Measurements from ENCODE around the gene DCBLD1. TPM values are rescaled to one million over a fixed set of nuclear protein-coding genes. Genes with fewer than 3 reads are reported as not detected.
"Not testable (repeated sequence)": the region's sequence is repeated elsewhere in the genome, so short reads cannot be mapped to it uniquely, and the experiment has no call there.

DCBLD1 gene
- polyA plus RNA-seq, 1 donor (not counting 4 experiments of a cell fraction or from before 2014, with no cell fraction given): 21.7 TPM

- dilution Hi-C loops (cut with MboI; ENCODE audit: extremely low pct_ligation_motif_present, low sequenced_read_pairs): no loop called here
- Histone ChIP-seq H3K79me2 (ENCODE audit: control insufficient read depth, insufficient read depth, low read length) (no peaks in the 10 kb centered on the region), H3K36me3 (ENCODE audit: control insufficient read depth in 2 of 2, extremely low read depth in 1 of 2, insufficient read depth in 2 of 2, low read length in 2 of 2) (no peaks in the 10 kb centered on the region), H4K20me1 (ENCODE audit: control insufficient read depth, extremely low read depth, insufficient read depth, low read length) (no peaks in the 10 kb centered on the region), H3K9me3 (ENCODE audit: control insufficient read depth, low read depth, low read length) (no peaks in the 10 kb centered on the region), H3K27me3 (ENCODE audit: control insufficient read depth, extremely low read depth, insufficient read depth, low read length) (no peaks in the 10 kb centered on the region), H3K4me1 (ENCODE audit: control insufficient read depth, extremely low read depth, insufficient read depth, low read length) (peaks cover 17% of the 10 kb centered on the region), H3K4me2 (ENCODE audit: control insufficient read depth, extremely low read depth, insufficient read depth, low read depth, low read length) (no peak overlapping the region), H3K9ac (ENCODE audit: control insufficient read depth, extremely low read depth, insufficient read depth, low read length) (no peak overlapping the region), H2AFZ (ENCODE audit: control insufficient read depth, low read length) (no peak overlapping the region), H3K27ac (ENCODE audit: control insufficient read depth, insufficient read depth, low read length) (no peak overlapping the region), H3K9me1 (ENCODE audit: control insufficient read depth, extremely low read depth, insufficient read depth, low read length) (no peaks in the 10 kb centered on the region), H3K4me3 (ENCODE audit: control insufficient read depth in 2 of 3, extremely low read depth in 1 of 3, insufficient read depth in 2 of 3, low read depth in 1 of 3, low read length in 3 of 3) (no peak overlapping the region)
- FAIRE-seq: no peak
- TF ChIP-seq CTCF (optimal IDR thresholded peaks at IDR 0.05 in 1 of 3, IDR thresholded peaks at IDR 0.05 in 1 of 3, conservative IDR thresholded peaks at IDR 0.05 in 1 of 3; ENCODE audit: extremely low read depth in 1 of 3, insufficient read depth in 2 of 3, low read length in 3 of 3) (no peak), EZH2 (IDR thresholded peaks at IDR 0.05; ENCODE audit: low read length) (no peak)
- no peak for DNase-seq (ENCODE audit: low read depth, low spot score)
These were observed 16.8 kb upstream of the DCBLD1 start for GRCh38 chr6:117465691-117466090.

DNA sequence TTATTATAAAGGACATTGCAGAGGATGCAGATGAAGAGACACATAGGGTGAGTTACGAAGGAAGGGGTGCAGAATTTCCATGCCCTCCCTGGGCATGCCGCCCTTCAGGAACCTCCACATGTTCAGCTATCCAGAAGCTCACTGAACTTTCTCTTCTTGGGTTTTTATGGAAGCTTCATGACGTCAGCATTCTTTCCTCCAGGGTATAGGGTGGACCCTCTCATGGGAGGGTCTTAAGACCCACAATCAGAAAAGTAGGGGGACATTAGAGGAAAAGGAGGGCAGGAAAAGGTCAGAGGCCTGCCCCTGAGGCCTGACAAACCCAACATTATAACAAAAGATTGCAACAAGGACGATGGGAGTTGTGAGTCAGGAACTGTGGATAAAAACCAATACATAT, 14.6 kb upstream of the DCBLD1 start:
- FAIRE-seq: no peak

DNA sequence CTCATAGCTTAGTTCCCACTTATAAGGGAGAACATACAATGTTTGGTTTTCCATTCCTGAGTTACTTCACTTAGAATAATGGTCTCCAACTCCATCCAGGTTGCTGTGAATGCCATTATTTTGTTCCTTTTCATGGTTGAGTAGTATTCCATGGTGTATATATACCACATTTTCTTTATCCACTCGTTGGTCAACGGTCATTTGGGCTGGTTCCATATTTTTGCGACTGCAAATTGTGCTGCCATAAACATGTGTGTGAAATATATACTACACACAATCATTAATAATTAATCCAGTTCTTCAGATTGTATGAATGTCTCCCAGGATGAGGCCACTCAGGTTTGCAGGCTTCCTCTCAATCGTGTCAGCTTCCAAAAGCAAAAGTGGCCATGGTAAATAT, 13.9 kb upstream of the DCBLD1 start:
- H3K9me3 ChIP-seq (ENCODE audit: control insufficient read depth, low read depth, low read length); FAIRE-seq; H3K27me3 ChIP-seq (ENCODE audit: control insufficient read depth, extremely low read depth, insufficient read depth, low read length); H3K9ac ChIP-seq (ENCODE audit: control insufficient read depth, extremely low read depth, insufficient read depth, low read length); DNase-seq (ENCODE audit: low read depth, low spot score); H3K9me1 ChIP-seq (ENCODE audit: control insufficient read depth, extremely low read depth, insufficient read depth, low read length); H4K20me1 ChIP-seq (ENCODE audit: control insufficient read depth, extremely low read depth, insufficient read depth, low read length); H3K27ac ChIP-seq (ENCODE audit: control insufficient read depth, insufficient read depth, low read length); dilution Hi-C loops (cut with MboI; ENCODE audit: extremely low pct_ligation_motif_present, low sequenced_read_pairs); H3K79me2 ChIP-seq (ENCODE audit: control insufficient read depth, insufficient read depth, low read length); H2AFZ ChIP-seq (ENCODE audit: control insufficient read depth, low read length); H3K4me2 ChIP-seq (ENCODE audit: control insufficient read depth, extremely low read depth, insufficient read depth, low read depth, low read length); H3K36me3 ChIP-seq (ENCODE audit: control insufficient read depth in 2 of 2, extremely low read depth in 1 of 2, insufficient read depth in 2 of 2, low read length in 2 of 2); H3K4me3 ChIP-seq (ENCODE audit: control insufficient read depth in 2 of 3, extremely low read depth in 1 of 3, insufficient read depth in 2 of 3, low read depth in 1 of 3, low read length in 3 of 3): not testable (repeated sequence)
- peaks cover 16% of the 10 kb centered on the region for H3K4me1 ChIP-seq (ENCODE audit: control insufficient read depth, extremely low read depth, insufficient read depth, low read length)

More for the DNA sequence above, 14.6 kb upstream of the DCBLD1 start:
- Histone ChIP-seq H3K27ac (ENCODE audit: control insufficient read depth, insufficient read depth, low read length) (no peak overlapping the region), H4K20me1 (ENCODE audit: control insufficient read depth, extremely low read depth, insufficient read depth, low read length) (no peaks in the 10 kb centered on the region), H3K36me3 (ENCODE audit: control insufficient read depth in 2 of 2, extremely low read depth in 1 of 2, insufficient read depth in 2 of 2, low read length in 2 of 2) (no peaks in the 10 kb centered on the region), H3K9ac (ENCODE audit: control insufficient read depth, extremely low read depth, insufficient read depth, low read length) (no peak overlapping the region), H3K79me2 (ENCODE audit: control insufficient read depth, insufficient read depth, low read length) (no peaks in the 10 kb centered on the region), H3K9me1 (ENCODE audit: control insufficient read depth, extremely low read depth, insufficient read depth, low read length) (no peaks in the 10 kb centered on the region), H2AFZ (ENCODE audit: control insufficient read depth, low read length) (no peak overlapping the region), H3K4me1 (ENCODE audit: control insufficient read depth, extremely low read depth, insufficient read depth, low read length) (peaks cover 17% of the 10 kb centered on the region), H3K4me3 (ENCODE audit: control insufficient read depth in 2 of 3, extremely low read depth in 1 of 3, insufficient read depth in 2 of 3, low read depth in 1 of 3, low read length in 3 of 3) (no peak overlapping the region), H3K9me3 (ENCODE audit: control insufficient read depth, low read depth, low read length) (no peaks in the 10 kb centered on the region), H3K27me3 (ENCODE audit: control insufficient read depth, extremely low read depth, insufficient read depth, low read length) (no peaks in the 10 kb centered on the region), H3K4me2 (ENCODE audit: control insufficient read depth, extremely low read depth, insufficient read depth, low read depth, low read length) (no peak overlapping the region)
- dilution Hi-C loops (cut with MboI; ENCODE audit: extremely low pct_ligation_motif_present, low sequenced_read_pairs): no loop called here
- TF ChIP-seq EZH2 (IDR thresholded peaks at IDR 0.05; ENCODE audit: low read length): no peak
- no peak for TF ChIP-seq CTCF (optimal IDR thresholded peaks at IDR 0.05 in 1 of 3, IDR thresholded peaks at IDR 0.05 in 1 of 3, conservative IDR thresholded peaks at IDR 0.05 in 1 of 3; ENCODE audit: extremely low read depth in 1 of 3, insufficient read depth in 2 of 3, low read length in 3 of 3)
- no peak for DNase-seq (ENCODE audit: low read depth, low spot score)

Data from keratinocyte (primary cell).